Stimulated activated CD4-positive, alpha-beta T cell treated with anti-CD3 and anti-CD28 coated beads, TNF-alpha, amount 100 ng/mL, for 1 hour (primary cell): ENCODE measurements around the gene SELENOO.

Source experiments
- DNase-seq, 3 donors: peaks; one replicate each; pipeline ENCODE4 v3.0.0-alpha.2; 2020; ENCODE audit warnings: low read depth in 3 of 3, low spot score in 1 of 3

Gene SELENOO

GRCh38 chr22:50171965-50172421 is 28.8 kb upstream of the SELENOO start:
- DNase-seq, result no peak

GRCh38 chr22:50173311-50173982 is 27.4 kb upstream of the SELENOO start:
- no peak for DNase-seq

GRCh38 chr22:50173983-50174355 is 26.8 kb upstream of the SELENOO start:
- DNase-seq, result no peak

- DNase-seq, result no peak
Measured at GRCh38 chr22:50174382-50175190, 26.2 kb upstream of the SELENOO start.

GRCh38 chr22:50175191-50175461 is 25.7 kb upstream of the SELENOO start:
- DNase-seq, result no peak

GRCh38 chr22:50175921-50176849 is 24.6 kb upstream of the SELENOO start:
- no peak for DNase-seq

GRCh38 chr22:50176850-50177536 is 23.8 kb upstream of the SELENOO start:
- DNase-seq, result no peak

GRCh38 chr22:50177537-50178470 is 23.0 kb upstream of the SELENOO start:
- no peak for DNase-seq

- no peak for DNase-seq
Measured at GRCh38 chr22:50178471-50178864, 22.3 kb upstream of the SELENOO start.

- no peak for DNase-seq
Measured at GRCh38 chr22:50178871-50179869, 21.6 kb upstream of the SELENOO start.

- no peak for DNase-seq
Measured at GRCh38 chr22:50179937-50180726, 20.7 kb upstream of the SELENOO start.

- DNase-seq, result no peak
Measured at GRCh38 chr22:50180727-50181521, 19.9 kb upstream of the SELENOO start.

- no peak for DNase-seq
Measured at GRCh38 chr22:50182176-50183081, 18.4 kb upstream of the SELENOO start.

GRCh38 chr22:50183141-50183971 is 17.5 kb upstream of the SELENOO start:
- no peak for DNase-seq
